GM12878 (cell line): ENCODE measurements around the gene TRAF3. TPM values are rescaled to one million over a fixed set of nuclear protein-coding genes. Genes with fewer than 3 reads are reported as not detected.

Experiments
- ATAC-seq: fragments of 200-7000 bp; cut with Tn5 transposase; 3 replicates; pipeline ENCODE4 v1.9.1; 2020; ENCODE audit warnings: mild to moderate bottlenecking, moderate library complexity
- BruUV-seq: library from RNA; stranded (reverse); fragments of 400-500 nt; replicated peaks from 2 replicates; lab custom pipeline; 2021; lab: Mats Ljungman, UMichigan
- CTCF ChIA-PET: fragments of 300-600 bp; sonication (Branson Sonifier 250); formaldehyde crosslinking; extraction: SDS; loops from one replicate; lab custom pipeline; 2021; ENCODE audit warnings: inconsistent platforms; lab: Yijun Ruan, JAX
- POLR2A ChIA-PET: fragments of 350-600 bp; formaldehyde crosslinking; extraction: SDS; loops from one replicate; lab custom pipeline; 2021; ENCODE audit warnings: inconsistent platforms; lab: Charles Lee
- RAD21 ChIA-PET: fragments of 300-600 bp; sonication (Branson Sonifier 250); formaldehyde crosslinking; loops from one replicate; lab custom pipeline; 2023; ENCODE audit warnings: antibody characterized with exemption; ENCODE audit not compliant: unreplicated experiment; lab: Charles Lee
- SMC1A ChIA-PET: fragments of 300-600 bp; sonication (Branson Sonifier 250); formaldehyde crosslinking; loops from one replicate; lab custom pipeline; 2023; ENCODE audit not compliant: unreplicated experiment, uncharacterized antibody; lab: Charles Lee
- DNase-seq: peaks from one replicate; pipeline ENCODE4 v3.0.0-alpha.2; 2011; ENCODE audit warnings: low read depth, low spot score
- FAIRE-seq: peaks from 3 replicates; lab custom pipeline; 2011; peaks lifted over from hg19 to GRCh38; lab: Jason Lieb, UNC
- H2AFZ ChIP-seq: 2 replicates; pipeline ENCODE4 v1.6.0; 2011; ENCODE audit warnings: low read depth, low read length, control low read depth; ENCODE audit not compliant: control insufficient read depth
- H3K27ac ChIP-seq: 2 replicates; pipeline ENCODE4 v1.5.1; 2011; ENCODE audit warnings: control low read depth; ENCODE audit not compliant: control insufficient read depth, insufficient read depth
- H3K27me3 ChIP-seq, 2 experiments: replicated peaks in 1 of 2; 2 replicates each; pipeline versions ENCODE4 v1.6.0 to v1.6.1; 2011; ENCODE audit warnings: low read length in 1 of 2; ENCODE audit not compliant: control insufficient read depth in 2 of 2, insufficient read depth in 2 of 2
- H3K36me3 ChIP-seq, 2 experiments: 2 replicates each; pipeline ENCODE4 v1.5.1; 2011; ENCODE audit warnings: low read length in 1 of 2; ENCODE audit not compliant: control insufficient read depth in 2 of 2, insufficient read depth in 2 of 2
- H3K4me1 ChIP-seq: 2 replicates; pipeline ENCODE4 v1.6.1; 2011; ENCODE audit warnings: mild to moderate bottlenecking, low read length, moderate library complexity, mixed read lengths; ENCODE audit not compliant: control insufficient read depth, insufficient read depth
- H3K4me2 ChIP-seq: 2 replicates; pipeline ENCODE4 v1.6.0; 2011; ENCODE audit warnings: control low read depth; ENCODE audit not compliant: control insufficient read depth, insufficient read depth
- H3K4me3 ChIP-seq: fragments of 200-600 bp; sonication (generic); 2 replicates; pipeline ENCODE4 v1.5.1; 2016
- H3K79me2 ChIP-seq: 2 replicates; pipeline ENCODE4 v1.6.0; 2011; ENCODE audit warnings: low read length; ENCODE audit not compliant: control insufficient read depth, insufficient read depth
- H3K9ac ChIP-seq: 2 replicates; pipeline ENCODE4 v1.8.0; 2011; ENCODE audit warnings: low read length, control low read depth, mixed read lengths; ENCODE audit not compliant: control insufficient read depth, insufficient read depth
- H3K9me3 ChIP-seq: replicated peaks from 3 replicates; pipeline ENCODE4 v1.5.1; 2011; ENCODE audit warnings: mild to moderate bottlenecking, low read length; ENCODE audit not compliant: control insufficient read depth, insufficient read depth
- H4K20me1 ChIP-seq: 2 replicates; pipeline ENCODE4 v1.6.0; 2011; ENCODE audit not compliant: control insufficient read depth, insufficient read depth
- ATF7 ChIP-seq: fragments of 450-650 bp; IDR thresholded peaks from 2 replicates; pipeline ENCODE4 v1.6.1; 2016; ENCODE audit warnings: low read depth, mild to moderate bottlenecking
- CUX1 ChIP-seq: IDR thresholded peaks from 2 replicates; pipeline ENCODE4 v1.6.1; 2012; ENCODE audit warnings: improper control_type of control experiment, low read depth, low read length; ENCODE audit not compliant: insufficient replicate concordance
- FOS ChIP-seq: IDR thresholded peaks from 3 replicates; pipeline ENCODE4 v1.6.1; 2011; ENCODE audit warnings: borderline replicate concordance; ENCODE audit not compliant: insufficient read length; ENCODE audit errors: extremely low read depth
- RFX5 ChIP-seq: IDR thresholded peaks from 2 replicates; pipeline ENCODE4 v1.6.1; 2011; ENCODE audit warnings: low read depth, low read length, improper control_type of control experiment
- SMC3 ChIP-seq: IDR thresholded peaks from 2 replicates; pipeline ENCODE4 v1.6.1; 2011; ENCODE audit warnings: low read length, improper control_type of control experiment, borderline replicate concordance
- TBL1XR1 ChIP-seq: IDR thresholded peaks from 2 replicates; pipeline ENCODE4 v1.6.1; 2012; ENCODE audit warnings: low read depth, low read length, improper control_type of control experiment
- WGBS: methylation state at CpG from one replicate; pipeline ENCODE4 v1.1.6; 2016; ENCODE audit warnings: low lambda C conversion rate; ENCODE audit not compliant: insufficient replicate concordance, insufficient coverage; ENCODE audit errors: missing lambda C conversion rate; 5-methylcytosine and 5-hydroxymethylcytosine counted together
- in situ Hi-C: fragments of 300-500 bp; cut with MboI; formaldehyde crosslinking; loops from 9 replicates; pipeline ENCODE4 v1.14.3; 2018; ENCODE audit warnings: mixed read lengths
- intact Hi-C: fragments of 100-400 bp; cut with micrococcal nuclease; formaldehyde crosslinking; loops from one replicate; pipeline ENCODE4 v1.14.2; 2022; ENCODE audit not compliant: unreplicated experiment
- polyA plus RNA-seq, 11 experiments: library from polyadenylated mRNA; depleted of rRNA in 4 of 11; unstranded in 6 of 11; stranded (reverse) in 5 of 11; fragments of >200 nt; fragmentation: Nextera tagmentation in 4 of 11; fragmentation: Illumina TruSeq in 1 of 11; extraction: Ambion mirVana in 4 of 11; extraction: Trizol in 1 of 11; gene quantifications; 1 replicate in 1 of 11; 2 replicates in 10 of 11; pipeline versions ENCODE4 v1.2.1 to v1.2.3, GENCODE V29; 2011 to 2016; ENCODE audit warnings: inconsistent platforms in 2 of 11, missing spikeins in 2 of 11, low read depth in 1 of 11
- total RNA-seq, 4 experiments: library from RNA; depleted of rRNA in 3 of 4; stranded (reverse); fragments of >200 nt in 3 of 4; fragmentation: Illumina TruSeq in 1 of 4; extraction: Trizol in 1 of 4; gene quantifications; 2 replicates each; pipeline versions ENCODE4 v1.2.1 to v1.2.3, GENCODE V29; 2013 to 2021
- TF ChIP-seq, protein P1 (sequence below): fragments of 450-650 bp; IDR thresholded peaks from 2 replicates; pipeline ENCODE4 v1.6.1; 2017; ENCODE audit warnings: mild to moderate bottlenecking
- TF ChIP-seq, protein P2 (sequence below): fragments of 450-650 bp; IDR thresholded peaks from 2 replicates; pipeline ENCODE4 v1.6.1; 2017; ENCODE audit warnings: mild to moderate bottlenecking, moderate library complexity

The TRAF3 gene
- total and polyA plus RNA-seq, 10 of the 15 experiments (the other 5 are each of a cell fraction or from before 2014, with no cell fraction given), result 3.0 to 70.1 (median 36.5) TPM

- no peak for TF ChIP-seq RFX5
- TF ChIP-seq, all 136 proteins: peak for 0
Observed at GRCh38 chr14:102771144-102771543, 6.1 kb upstream of the TRAF3 start (continued).

GRCh38 chr14:102772781-102773570, 4.3 kb upstream of the TRAF3 start:
- no peak overlapping the region for H3K4me3 ChIP-seq
- no TSS peak for BruUV-seq
- no peaks in the 10 kb centered on the region for H4K20me1 ChIP-seq
- ATAC-seq, result no peak
- no peaks in the 10 kb centered on the region; the same call in 2 of the 3 replicates for H3K9me3 ChIP-seq
- no peak for FAIRE-seq
- peaks cover 14% of the 10 kb centered on the region for H3K79me2 ChIP-seq
- DNase-seq, result no peak
- no peak overlapping the region for H3K4me2 ChIP-seq
- H3K27me3 ChIP-seq, result no peaks in the 10 kb centered on the region
- peaks cover 54% of the 10 kb centered on the region for H3K4me1 ChIP-seq
- ChIA-PET SMC1A (interaction anchor here (0.9 to 7.1 kb wide), 11 partner anchors 8 to 163 kb away, joined by 3 to 119 read pairs (median 4); no protein-coding TSS in a partner anchor), CTCF (interaction anchor here (0.6 to 5.4 kb wide), 17 partner anchors 8 to 248 kb away, joined by 3 to 107 read pairs (median 6); no protein-coding TSS in a partner anchor), RAD21 (interaction anchor here (1.1 to 5.0 kb wide), 11 partner anchors 8 to 178 kb away, joined by 3 to 104 read pairs (median 5); no protein-coding TSS in a partner anchor), POLR2A (interaction anchor here (0.6 to 3.6 kb wide), 8 partner anchors 10 to 79 kb away, joined by 3 to 11 read pairs (median 6); no protein-coding TSS in a partner anchor)
- peak overlapping the region; percentile 34; the same call in 1 of the 2 replicates for H3K27ac ChIP-seq
- H2AFZ ChIP-seq, result no peak overlapping the region
- in situ Hi-C loops (no loop called here), intact Hi-C loops (loop anchor here (10.0 kb wide), 1 partner anchor 248 kb away; no protein-coding TSS in a partner anchor)
- no peaks in the 10 kb centered on the region for H3K36me3 ChIP-seq
- WGBS, result 62% methylated on average over 22 of the region's 22 CpGs
- H3K9ac ChIP-seq, result no peak overlapping the region
- TF ChIP-seq CUX1 (no peak), SMC3 (peak; percentile 30; the same call in 1 of the 2 replicates), FOS (no peak), TBL1XR1 (no peak), ATF7 (no peak)
- TF ChIP-seq, protein P1, sequence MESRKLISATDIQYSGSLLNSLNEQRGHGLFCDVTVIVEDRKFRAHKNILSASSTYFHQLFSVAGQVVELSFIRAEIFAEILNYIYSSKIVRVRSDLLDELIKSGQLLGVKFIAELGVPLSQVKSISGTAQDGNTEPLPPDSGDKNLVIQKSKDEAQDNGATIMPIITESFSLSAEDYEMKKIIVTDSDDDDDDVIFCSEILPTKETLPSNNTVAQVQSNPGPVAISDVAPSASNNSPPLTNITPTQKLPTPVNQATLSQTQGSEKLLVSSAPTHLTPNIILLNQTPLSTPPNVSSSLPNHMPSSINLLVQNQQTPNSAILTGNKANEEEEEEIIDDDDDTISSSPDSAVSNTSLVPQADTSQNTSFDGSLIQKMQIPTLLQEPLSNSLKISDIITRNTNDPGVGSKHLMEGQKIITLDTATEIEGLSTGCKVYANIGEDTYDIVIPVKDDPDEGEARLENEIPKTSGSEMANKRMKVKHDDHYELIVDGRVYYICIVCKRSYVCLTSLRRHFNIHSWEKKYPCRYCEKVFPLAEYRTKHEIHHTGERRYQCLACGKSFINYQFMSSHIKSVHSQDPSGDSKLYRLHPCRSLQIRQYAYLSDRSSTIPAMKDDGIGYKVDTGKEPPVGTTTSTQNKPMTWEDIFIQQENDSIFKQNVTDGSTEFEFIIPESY, result peak; percentile 38; the same call in 1 of the 2 replicates
- TF ChIP-seq, protein P2, sequence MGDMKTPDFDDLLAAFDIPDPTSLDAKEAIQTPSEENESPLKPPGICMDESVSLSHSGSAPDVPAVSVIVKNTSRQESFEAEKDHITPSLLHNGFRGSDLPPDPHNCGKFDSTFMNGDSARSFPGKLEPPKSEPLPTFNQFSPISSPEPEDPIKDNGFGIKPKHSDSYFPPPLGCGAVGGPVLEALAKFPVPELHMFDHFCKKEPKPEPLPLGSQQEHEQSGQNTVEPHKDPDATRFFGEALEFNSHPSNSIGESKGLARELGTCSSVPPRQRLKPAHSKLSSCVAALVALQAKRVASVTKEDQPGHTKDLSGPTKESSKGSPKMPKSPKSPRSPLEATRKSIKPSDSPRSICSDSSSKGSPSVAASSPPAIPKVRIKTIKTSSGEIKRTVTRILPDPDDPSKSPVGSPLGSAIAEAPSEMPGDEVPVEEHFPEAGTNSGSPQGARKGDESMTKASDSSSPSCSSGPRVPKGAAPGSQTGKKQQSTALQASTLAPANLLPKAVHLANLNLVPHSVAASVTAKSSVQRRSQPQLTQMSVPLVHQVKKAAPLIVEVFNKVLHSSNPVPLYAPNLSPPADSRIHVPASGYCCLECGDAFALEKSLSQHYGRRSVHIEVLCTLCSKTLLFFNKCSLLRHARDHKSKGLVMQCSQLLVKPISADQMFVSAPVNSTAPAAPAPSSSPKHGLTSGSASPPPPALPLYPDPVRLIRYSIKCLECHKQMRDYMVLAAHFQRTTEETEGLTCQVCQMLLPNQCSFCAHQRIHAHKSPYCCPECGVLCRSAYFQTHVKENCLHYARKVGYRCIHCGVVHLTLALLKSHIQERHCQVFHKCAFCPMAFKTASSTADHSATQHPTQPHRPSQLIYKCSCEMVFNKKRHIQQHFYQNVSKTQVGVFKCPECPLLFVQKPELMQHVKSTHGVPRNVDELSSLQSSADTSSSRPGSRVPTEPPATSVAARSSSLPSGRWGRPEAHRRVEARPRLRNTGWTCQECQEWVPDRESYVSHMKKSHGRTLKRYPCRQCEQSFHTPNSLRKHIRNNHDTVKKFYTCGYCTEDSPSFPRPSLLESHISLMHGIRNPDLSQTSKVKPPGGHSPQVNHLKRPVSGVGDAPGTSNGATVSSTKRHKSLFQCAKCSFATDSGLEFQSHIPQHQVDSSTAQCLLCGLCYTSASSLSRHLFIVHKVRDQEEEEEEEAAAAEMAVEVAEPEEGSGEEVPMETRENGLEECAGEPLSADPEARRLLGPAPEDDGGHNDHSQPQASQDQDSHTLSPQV, result no peak
